AG10803 (cell line): ENCODE measurements around the gene LY6G6F.
A peak's percentile ranks its signal among the peaks of the same experiment; 100 is the strongest.
"Not testable (repeated sequence)": the region's sequence is repeated elsewhere in the genome, so short reads cannot be mapped to it uniquely, and the experiment has no call there.

Experiments used
- DNase-seq: peaks from one replicate; pipeline ENCODE4 v3.0.0; 2010; ENCODE audit warnings: low read depth
- H3K4me3 ChIP-seq: 2 replicates; pipeline ENCODE4 v1.5.1; 2011; ENCODE audit warnings: mild to moderate bottlenecking, low read length, control low read depth
- CTCF ChIP-seq: conservative IDR thresholded peaks from 2 replicates; pipeline ENCODE4 v1.5.1; 2011; ENCODE audit warnings: mild to moderate bottlenecking, low read length, control low read depth, inconsistent platforms

LY6G6F gene

GRCh38 chr6:31705931-31706330 lies 735 bp upstream of the LY6G6F start:
- no peak for DNase-seq
- TF ChIP-seq CTCF, result no peak

GRCh38 chr6:31707701-31708100 lies 1.0 kb downstream of the LY6G6F start:
- H3K4me3 ChIP-seq, result no peak overlapping the region
- DNase-seq, result no peak
- no peak for TF ChIP-seq CTCF

More at GRCh38 chr6:31705931-31706330, 735 bp upstream of the LY6G6F start:
- H3K4me3 ChIP-seq, result no peak overlapping the region

- TF ChIP-seq CTCF, result no peak
- no peak for DNase-seq
- no peak overlapping the region for H3K4me3 ChIP-seq
Measured at GRCh38 chr6:31708224-31708623, 1.6 kb downstream of the LY6G6F start.

- not testable (repeated sequence) for H3K4me3 ChIP-seq, DNase-seq
Measured at GRCh38 chr6:31709157-31709556, 2.5 kb downstream of the LY6G6F start.

GRCh38 chr6:31710523-31711219 lies 4.0 kb downstream of the LY6G6F start:
- no peak for TF ChIP-seq CTCF
- no peak overlapping the region for H3K4me3 ChIP-seq
- DNase-seq, result no peak

GRCh38 chr6:31711233-31711632 lies 4.6 kb downstream of the LY6G6F start:
- no peak for TF ChIP-seq CTCF
- no peak overlapping the region for H3K4me3 ChIP-seq
- DNase-seq, result no peak

- TF ChIP-seq CTCF, result 0 out of 2 replicates have a peak, but pooled peaks have one; percentile 4
- H3K4me3 ChIP-seq, result no peak overlapping the region
- DNase-seq, result no peak
Measured at GRCh38 chr6:31712296-31712695, 5.6 kb downstream of the LY6G6F start.

- TF ChIP-seq CTCF, result no peak
- DNase-seq, result no peak
- no peak overlapping the region for H3K4me3 ChIP-seq
Measured at GRCh38 chr6:31713465-31713864, 6.8 kb downstream of the LY6G6F start.
